ENCODE data around the gene CAPN15.

DNA sequence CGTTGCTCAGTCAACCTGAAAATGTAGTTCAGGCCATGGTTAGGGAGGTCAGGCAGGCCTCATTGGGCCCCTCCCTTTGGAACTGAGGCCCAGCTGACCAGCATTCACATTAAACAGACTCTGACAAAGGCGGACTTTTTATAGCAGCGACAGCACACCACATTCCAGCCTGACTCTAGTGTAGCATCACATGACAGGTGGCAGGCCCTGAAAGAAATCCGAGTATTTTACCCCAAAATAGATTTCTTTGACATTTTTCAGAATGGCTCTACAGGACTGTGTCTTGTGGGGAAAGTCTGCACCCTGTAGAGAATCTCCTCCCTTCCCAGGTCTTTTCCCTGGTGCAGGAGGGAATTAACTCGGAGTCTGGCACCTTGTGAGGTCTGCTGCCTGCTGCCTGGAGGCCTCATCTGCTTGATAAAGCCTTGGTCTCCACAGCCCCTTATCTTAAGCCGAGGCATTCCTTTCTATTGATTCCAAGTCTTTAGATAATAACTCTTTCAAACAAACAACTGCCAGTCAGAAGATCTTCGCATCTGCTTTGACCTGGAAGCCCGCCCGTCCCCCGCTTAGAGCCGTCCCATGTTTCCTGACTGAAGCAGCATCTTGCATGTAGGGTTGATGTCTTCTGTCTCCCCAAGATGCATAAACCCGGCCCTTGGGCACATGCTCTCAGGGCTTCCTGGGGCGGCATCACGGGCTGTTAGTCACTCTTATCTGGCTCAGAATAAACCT, 44.0 kb upstream of the CAPN15 start:
- TF ChIP-seq CTCF (IDR thresholded peaks at IDR 0.05 in 8 of 11, conservative IDR thresholded peaks at IDR 0.05 in 3 of 11) (no peak), POLR2A (IDR thresholded peaks at IDR 0.05) (no peak)

Data from spleen (tissue), 7 donors.